HepG2 (cell line): ENCODE results near the gene USP38.

Experiments used
- POGK ChIP-seq: sonication (generic); formaldehyde crosslinking; conservative IDR thresholded peaks from 2 replicates; pipeline ENCODE4 v1.8.0; 2022; ENCODE audit warnings: mild to moderate bottlenecking, moderate library complexity, missing genetic modification reagents
- RAD21 ChIP-seq: fragments of 450-650 bp; formaldehyde crosslinking; IDR thresholded peaks from 2 replicates; pipeline ENCODE4 v1.5.0; 2020; ENCODE audit warnings: mild to moderate bottlenecking
- RFX5 ChIP-seq: IDR thresholded peaks from 2 replicates; pipeline ENCODE4 v1.6.1; 2011; ENCODE audit warnings: low read depth, low read length, improper control_type of control experiment
- TARDBP ChIP-seq: sonication (generic); formaldehyde crosslinking; IDR thresholded peaks from 2 replicates; pipeline ENCODE4 v1.8.0; 2022; ENCODE audit warnings: mild to moderate bottlenecking, missing genetic modification reagents

GRCh38 chr4:143248827-143249226 is 64.1 kb downstream of the USP38 start:
- TF ChIP-seq POGK (CRISPR knock-in tag) = no peak
- TF ChIP-seq RFX5 = no peak
- no peak for TF ChIP-seq TARDBP (CRISPR knock-in tag)
- TF ChIP-seq RAD21 = no peak
